NCI-H187 treated with DMSO at 0.1 percent for 48 hours (cell line): ENCODE measurements around the gene PARD3B.
"Not testable (repeated sequence)": the region's sequence is repeated elsewhere in the genome, so short reads cannot be mapped to it uniquely, and the experiment has no call there.

Experiments
- DNase-seq: peaks from one replicate; lab custom pipeline; 2025; lab: John Stamatoyannopoulos, UW

Gene PARD3B

DNA sequence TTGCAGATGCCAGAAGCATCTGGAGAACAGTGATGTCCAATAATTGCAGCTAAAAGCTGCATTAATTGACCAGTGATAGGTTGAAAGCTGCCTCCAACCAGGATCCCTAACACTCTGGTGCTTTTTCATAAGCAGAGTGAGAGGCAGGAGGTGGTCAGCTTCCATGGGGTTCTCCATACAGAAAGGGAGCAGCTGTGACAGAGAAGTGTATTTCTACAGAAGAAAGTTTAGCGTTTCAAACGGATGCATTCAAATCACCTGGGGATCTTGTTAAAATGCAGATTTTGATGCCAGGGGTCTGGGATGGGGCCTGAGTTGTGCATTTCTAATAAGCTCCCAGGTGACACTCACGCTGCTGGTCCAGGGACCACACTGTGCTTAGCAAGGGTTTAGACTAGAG is 920.5 kb downstream of the PARD3B start:
- DNase-seq, result no peak

DNA sequence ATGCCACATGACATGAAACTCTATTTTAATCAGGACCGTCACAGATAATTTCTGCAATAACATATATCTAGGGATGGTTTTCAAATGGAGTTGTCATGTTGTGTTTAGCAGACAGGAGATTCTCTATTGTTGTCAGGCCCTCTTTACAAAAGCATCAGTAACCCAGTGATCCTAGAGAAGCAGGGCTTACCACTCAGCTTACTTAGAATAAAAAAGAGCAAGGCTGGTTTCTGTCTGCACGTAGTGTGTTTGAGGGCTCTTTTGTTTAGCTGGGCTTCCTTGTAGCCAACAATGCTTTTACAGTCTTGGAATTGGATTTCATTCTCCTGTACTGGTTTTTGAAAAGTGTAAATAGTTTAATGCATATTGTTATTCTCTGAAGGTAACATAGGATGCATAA is 926.5 kb downstream of the PARD3B start:
- no peak for DNase-seq

DNA sequence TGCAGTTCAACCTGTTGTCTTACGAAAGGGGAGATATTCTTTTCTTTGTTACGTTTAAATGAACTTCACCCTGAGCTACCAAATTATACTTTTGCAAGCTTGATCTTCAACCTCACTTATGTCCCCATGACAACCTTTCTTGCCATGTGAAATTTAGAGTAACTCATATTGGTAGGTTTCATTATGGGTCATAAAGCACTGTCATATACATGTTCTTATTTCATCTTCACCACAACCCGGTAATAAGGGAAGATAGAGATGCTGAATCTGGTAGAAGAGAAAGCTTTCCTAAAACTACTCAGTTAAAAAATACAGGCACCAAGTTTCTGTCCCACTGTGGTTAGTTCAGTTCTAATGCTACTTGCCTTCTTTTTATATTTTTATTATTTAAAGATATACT is 928.5 kb downstream of the PARD3B start:
- DNase-seq, result no peak

DNA sequence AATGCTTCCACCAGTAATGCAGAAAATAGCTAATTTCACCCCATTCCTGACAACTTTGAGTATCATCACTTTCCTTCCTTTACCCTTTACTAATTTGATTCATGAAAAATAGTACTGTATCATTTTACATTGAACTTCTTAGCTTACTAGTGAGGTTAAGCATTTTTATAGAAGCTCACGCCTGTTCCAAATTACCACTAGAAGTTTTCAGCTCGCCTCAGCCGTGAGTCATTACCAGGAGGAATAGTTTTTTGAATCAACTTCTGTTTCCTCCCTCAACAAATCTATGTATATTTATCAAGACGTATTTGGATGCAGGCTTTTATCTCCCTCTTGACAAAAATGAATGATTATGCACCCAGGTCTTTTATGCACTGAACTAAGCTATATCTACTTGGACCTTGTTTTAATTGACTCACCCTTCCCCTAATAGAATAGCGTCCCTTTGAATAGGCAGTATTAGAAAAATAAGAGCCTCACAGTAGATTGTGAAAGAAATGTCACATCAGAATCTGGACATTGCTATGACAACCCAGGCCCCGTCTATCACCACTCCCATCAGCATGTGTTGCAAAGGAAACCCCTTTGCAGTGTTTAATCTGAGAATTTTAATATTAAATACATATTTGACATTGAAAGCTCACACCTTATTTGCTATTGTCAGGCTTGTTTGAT is 929.6 kb downstream of the PARD3B start:
- no peak for DNase-seq

DNA sequence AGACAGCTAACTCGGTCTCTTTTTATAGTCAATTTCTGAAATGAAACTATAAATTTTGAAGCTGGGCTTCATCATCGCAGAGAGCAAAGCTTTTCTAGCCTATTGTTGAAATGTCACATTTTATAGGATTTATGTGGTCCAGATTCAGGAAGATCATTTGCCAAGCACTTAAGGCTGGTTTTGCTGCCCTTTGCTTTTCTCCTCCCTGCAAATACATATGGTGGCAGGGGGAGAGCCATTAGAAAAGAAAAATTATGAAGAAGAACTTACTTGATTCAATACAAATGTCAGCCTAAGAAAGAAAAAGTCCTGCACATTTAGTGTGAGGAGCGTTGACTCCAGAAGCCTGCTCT is 930.1 kb downstream of the PARD3B start:
- no peak for DNase-seq

DNA sequence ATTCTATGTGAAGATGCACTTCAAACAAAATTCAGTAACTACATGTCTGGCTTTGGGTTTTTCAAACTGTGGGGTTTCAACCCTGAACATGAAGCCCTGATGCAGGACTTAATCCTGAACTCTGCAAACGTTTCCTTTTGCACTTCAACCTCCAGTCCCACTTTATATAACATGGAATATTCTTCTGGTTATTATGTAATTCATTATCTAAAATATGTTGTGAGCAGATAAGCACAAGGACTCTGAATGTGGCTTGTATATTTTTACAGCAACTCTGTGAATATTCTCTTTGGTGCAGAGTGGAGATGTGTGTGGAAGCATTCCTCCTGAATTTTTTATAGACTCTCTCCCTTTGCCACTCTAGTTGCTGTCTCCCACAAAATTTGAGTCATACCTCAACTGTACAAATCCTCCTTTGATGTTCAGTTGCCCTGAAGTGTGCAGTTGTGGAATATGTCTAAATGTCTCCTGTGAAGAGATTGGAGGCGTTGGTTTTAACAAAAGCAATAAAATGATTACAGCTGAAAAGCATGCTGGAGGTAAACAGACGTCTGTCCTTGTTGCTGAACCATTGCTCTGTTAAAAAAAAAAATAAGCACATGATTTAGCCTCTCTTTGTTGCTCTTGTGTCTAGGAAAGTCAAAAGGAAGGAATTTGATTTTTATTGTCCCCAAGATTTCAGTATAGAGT is 931.9 kb downstream of the PARD3B start:
- no peak for DNase-seq

DNA sequence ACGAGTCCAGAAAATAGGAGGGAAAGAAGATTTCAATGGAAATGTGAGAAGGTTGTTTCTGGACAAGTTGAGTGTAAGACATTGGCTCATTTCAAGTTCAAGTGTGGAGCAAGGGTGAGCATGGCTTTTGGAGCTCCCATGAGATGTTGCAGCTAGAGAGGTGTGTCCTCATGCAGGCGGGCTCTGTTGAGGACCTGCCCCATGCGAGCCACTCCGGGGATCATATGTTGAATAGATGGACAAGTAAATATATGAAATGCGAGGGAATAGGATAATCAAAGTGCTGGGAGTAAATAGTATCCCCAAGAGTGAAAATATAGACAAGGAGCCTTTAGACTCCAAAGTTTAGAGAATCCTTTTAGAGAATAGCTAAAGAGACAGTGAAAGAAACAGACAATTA is 936.6 kb downstream of the PARD3B start:
- DNase-seq, result no peak

DNA sequence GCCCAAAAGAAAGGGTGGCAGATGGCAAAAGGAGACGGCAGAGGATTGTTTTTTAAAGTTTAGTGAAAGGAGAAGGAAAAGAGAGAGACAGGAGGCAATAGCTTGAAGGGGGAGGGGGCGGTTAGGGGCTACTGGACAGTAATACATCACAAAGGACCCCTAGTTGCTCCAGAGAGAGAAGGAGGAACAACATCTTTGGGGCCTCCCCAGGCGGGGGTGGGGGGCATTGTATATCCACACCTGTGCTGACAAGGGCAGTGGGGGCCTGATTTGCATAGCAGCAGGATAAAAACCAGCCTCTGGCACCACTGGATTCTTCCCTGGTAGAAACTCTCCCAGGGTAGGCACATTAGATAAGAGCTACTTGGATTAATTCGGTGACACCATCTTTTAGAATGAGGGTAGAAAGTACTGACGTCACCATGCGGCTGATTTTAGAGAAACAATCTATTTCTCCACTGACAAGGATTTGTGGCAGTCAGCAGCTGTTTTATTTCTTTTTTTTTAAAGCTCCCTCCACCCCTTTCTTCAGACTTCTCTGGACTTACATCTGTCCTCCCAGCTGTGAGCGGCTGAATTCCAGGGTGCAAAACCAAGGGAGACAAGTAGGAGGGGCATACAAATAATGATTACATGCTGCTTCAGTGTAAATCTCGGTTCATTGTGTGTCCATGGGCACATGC is 937.3 kb downstream of the PARD3B start:
- no peak for DNase-seq

DNA sequence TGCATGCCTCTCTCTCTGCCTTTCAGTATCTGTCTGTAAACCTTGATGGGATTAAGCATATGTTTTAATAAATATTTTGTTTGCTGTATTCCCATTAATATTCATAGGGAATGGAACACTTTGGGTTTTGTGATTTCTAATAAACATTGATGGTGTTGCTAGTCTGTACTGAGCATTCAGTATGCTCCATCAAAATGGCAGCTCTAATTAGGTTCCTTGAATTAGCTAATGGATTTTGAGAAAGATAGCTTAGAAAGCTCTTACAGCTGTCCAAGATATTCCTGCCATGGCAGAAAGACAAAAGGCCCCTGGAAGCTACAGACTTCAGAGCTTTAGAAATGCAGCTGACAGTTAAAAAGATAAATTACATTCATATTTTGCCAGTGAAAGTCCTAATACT is 937.8 kb downstream of the PARD3B start:
- DNase-seq, result no peak

DNA sequence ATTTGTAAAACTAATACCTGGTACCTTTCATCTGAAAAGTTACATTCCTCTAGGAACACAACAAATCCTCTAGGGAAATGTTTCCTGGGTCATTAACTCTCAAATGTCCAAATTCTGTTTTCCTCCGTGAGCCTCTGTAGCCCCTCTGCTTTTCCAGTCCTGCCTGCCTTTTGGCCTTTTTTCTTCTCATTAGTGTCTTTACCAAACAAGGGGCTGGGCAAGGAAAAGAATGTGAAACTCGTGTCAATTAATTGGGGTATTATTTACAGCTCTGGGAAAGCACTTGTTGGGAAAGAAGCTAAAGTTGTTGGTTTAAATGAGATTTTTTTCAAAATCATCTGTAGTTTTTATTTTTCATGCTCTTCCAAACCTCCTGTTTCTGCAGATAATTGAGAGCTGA is 938.9 kb downstream of the PARD3B start:
- no peak for DNase-seq

DNA sequence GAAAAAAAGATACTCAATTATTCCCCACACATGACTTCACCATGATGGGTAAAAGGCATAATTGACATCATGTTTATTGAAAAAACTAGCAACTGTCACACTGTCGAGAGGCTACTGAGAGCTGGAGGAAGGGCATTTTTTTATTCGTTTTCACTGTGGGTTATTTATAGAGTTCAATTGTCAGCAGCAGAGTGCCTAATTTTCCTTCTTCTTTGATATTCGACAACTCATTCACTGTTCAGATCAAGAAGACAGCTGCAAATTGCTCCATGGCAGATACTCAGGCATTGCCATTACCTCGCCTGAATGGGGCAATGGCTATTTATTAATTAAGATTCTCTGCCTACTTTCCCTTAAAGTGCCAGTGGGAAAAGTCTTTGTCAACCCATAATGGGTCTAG is 939.5 kb downstream of the PARD3B start:
- DNase-seq, result peak; percentile 38

DNA sequence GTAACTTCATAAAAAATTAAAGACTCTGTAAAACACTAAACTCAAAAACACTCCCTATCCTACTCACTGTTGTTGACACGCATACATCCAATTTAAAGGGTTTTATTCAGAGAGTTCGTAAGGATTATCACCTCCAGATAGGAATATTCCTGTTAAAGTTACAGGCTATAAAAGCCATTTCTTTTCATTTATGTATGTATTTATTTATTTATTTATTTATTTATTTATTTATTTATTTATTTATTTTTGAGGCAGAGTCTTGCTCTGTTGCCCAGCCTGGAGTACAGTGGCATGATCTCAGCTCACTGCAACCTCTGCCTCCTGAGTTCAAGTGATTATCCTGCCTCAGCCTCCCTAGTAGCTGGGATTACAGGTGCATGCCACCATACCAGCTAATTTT is 948.3 kb downstream of the PARD3B start:
- not testable (repeated sequence) for DNase-seq

DNA sequence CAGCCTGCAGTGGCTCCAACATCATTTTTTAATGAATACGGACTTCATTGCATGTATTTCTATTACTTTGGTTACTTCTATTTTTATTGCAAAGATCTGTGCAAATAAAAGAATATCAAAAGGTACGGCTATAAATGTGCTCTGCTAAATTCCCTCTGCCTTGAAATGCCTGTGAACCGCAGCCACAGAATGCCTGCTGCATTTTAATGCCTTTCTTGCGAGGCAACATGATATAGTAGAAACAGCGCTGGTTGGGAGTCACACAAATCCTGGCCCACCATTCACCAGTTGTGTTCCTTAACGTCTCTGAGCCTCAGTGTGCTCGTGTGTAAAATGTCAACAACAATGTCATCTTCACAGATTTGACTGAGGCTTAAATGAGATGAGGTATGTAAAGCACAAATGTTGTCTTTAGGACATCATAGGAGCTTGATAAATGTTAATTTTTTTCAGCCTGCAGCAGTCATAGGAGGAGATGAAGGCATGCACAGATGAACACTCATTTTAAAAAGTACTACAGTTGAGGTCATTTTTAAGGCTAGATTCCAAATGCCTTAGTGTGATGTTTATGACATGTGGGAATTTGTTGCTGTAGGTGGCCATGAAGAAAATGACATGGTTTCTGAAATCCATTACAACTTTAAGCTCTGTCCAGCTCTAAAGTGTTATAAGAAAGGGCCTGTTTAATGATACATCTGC is 949.4 kb downstream of the PARD3B start:
- DNase-seq, result no peak

DNA sequence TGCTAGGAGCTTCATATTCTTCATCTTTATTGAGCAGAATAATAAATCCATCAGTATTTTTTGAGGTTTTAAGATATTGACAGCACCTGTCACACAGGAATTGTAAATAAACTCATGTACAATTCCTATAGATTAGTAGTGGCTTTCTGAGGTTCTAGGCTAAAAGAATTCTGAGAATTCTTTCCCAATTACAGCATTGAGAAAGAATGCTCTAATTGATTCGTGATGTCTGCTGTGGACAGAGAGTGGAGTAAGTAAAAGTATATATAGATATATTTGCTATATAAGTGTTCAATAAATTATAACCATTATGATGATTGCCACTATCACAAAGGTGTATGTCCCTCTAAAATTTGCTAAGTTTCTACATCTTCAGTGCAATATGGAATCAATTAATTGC is 950.5 kb downstream of the PARD3B start:
- DNase-seq, result no peak

DNA sequence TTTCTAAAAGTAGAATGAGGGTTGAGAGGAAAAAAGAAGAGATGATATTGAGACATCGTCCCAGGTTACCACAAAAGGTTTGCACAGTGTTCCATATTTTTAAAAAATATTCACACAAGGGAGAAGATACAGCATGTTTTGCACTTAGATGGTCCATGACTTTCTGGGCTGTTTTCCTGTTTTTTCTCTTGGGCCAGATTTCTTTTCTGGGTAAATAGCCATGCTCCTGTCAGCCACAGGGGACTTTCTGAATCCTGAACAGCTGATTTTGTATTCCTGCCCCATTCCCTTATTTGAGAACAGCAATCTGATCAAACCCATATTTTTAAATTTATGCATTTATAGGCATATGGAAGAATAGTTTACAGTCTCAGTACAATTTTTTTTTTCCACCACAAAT is 951.1 kb downstream of the PARD3B start:
- DNase-seq, result no peak

DNA sequence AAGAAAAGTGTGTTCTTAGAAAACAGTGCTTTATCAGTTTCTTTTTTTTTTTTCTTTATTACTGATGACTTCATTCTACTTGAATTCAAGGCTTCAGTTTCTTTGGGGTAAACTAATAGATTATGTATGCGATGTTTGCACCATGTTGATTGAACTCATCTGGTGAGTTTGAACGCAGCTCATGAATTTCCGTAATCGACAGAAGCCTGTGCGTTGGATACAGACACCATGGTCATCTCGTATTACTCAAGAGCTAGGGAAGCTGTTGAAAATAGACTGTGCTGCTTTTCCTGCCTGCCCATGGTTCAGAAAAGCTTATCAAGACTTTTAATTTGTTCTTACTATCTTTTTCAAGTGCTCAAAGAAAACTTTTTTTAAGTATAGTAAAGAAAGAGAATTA is 951.5 kb downstream of the PARD3B start:
- DNase-seq, result no peak

DNA sequence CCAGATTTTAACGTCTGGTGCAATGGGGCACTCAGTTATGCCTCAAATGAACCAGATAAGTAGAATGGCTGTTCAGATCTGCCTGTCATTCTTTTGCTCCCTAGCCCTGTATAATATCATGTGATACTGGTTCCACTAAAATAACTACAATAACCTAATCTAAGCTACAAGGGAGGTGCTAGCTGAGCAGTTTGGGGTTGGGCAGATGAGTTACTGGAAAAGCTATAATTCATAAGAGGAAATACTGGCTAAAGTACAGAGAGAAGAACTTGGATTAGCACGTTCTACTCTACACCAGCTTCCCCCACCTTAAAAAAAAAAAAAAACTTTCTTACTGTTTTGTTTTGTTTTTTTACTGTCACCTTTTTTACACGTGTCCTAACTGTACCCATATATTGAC is 953.7 kb downstream of the PARD3B start:
- DNase-seq, result no peak

DNA sequence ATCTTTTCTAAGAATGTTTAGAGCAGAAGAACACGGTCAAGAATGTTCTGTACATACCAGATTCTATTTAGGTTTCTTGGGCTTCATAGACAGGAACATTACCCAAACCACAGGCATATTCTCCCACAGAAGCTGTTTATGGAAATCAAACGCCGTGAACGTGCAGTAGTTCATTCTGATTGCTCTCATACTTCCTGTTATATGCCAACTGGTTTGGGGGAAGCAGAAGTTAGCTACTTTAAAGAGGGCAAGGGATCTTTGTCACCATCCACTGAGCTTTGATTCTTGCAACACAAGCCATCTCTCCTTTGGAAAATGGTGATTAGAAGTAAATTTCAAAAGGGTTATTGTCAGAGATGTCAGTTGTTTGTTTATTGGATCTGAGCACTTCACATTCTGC is 954.8 kb downstream of the PARD3B start:
- no peak for DNase-seq

DNA sequence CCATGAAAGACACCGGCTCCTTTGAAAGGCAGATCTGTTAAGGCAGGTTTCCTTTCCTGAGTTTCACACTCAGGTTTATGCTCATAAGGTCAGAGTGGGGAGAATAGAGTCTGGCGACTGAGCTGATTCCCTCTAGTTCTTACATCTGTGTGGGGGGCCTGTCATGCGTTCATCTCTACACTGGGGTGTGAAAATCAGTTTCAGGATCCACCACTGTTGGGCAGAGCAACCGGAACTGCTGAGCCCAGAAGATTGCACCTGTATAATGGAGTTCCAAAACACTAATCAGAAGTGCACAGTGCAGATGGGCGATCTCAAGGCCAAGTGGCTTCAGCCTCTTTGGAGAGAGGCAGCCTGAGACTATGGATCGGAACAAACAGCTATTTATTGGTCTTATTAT is 955.7 kb downstream of the PARD3B start:
- DNase-seq, result no peak

DNA sequence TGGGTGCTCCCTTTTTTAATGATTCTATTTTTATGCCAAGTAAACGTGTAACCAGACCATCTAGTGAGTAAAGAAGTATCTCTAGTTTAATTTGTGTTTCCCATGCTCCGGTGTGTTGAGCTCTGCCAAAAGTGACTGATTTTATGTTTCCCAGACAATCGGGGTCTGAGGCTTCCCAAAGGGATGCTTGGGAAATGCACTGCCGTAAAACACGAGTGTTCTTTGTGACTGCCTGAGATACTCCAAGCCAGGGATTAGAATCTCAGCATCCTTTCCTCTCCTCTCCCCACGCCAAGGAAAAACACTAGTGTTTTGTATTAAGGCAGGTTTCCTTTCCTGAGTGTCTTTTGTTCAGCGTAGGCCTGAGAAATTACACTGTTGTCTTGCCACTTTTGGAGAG is 956.6 kb downstream of the PARD3B start:
- DNase-seq, result no peak

DNA sequence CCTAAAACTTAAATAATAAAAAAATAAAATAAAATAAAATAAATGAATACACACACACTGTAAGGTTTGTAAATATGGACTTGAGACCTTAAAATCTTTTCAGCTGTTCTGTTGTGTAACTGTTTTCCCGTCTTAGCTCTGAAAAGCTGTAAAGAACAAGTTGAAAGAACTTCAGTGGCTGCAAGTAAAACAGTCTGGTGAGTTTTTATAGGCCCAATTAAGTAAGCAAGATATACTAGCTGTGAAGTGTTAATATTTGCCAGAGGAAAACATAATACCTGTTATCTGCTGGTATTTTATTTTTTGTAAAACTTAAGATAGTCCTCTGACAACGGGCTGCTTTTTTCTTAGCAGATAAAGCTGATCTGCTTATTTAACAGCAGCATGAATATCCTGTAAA is 960.1 kb downstream of the PARD3B start:
- DNase-seq, result no peak

DNA sequence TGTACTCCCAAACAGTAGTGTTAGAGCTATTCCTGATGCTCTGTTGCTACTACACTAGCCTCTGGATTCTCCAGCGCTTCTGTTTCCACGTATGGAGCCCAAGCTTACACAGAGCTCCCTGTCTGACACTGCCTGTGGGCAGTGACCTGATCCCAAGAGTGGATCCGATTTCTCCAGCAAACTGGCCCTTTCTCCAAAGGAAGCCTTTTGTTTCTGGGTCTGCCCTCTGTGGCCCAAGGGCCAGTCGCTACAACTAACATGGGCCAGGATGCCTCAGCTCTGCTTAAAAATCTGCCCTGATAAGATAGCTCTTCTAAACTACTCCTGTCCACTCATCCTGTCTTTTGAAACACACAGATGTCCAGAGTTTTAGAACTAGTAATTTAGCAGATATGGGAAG is 964.4 kb downstream of the PARD3B start:
- DNase-seq, result no peak

DNA sequence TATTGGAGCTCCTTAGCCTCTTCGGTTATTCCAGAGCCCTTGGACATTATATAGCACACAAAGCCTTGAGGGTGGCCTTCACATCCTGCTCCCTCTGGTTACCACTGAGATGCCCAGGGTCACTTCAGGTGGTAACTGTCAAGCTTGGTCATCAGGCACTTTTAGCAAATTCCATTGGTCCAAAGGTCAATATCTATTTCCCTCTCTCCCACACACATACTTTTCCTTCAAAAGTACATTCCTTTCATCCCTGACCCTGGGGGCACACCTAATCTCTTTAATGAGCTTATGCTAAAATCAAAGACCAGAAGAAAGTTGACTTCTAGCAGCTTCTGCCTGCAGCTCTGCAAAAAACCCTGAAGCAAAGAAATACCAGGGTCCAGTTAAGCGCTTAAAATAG is 965.1 kb downstream of the PARD3B start:
- no peak for DNase-seq
